ENCODE data around the gene ATP6V1B1. TPM values are rescaled to one million over a fixed set of nuclear protein-coding genes. Genes with fewer than 3 reads are reported as not detected.

The ATP6V1B1 gene
- total RNA-seq, 1 donor from 2014 or later, result 2.1 TPM

DNA sequence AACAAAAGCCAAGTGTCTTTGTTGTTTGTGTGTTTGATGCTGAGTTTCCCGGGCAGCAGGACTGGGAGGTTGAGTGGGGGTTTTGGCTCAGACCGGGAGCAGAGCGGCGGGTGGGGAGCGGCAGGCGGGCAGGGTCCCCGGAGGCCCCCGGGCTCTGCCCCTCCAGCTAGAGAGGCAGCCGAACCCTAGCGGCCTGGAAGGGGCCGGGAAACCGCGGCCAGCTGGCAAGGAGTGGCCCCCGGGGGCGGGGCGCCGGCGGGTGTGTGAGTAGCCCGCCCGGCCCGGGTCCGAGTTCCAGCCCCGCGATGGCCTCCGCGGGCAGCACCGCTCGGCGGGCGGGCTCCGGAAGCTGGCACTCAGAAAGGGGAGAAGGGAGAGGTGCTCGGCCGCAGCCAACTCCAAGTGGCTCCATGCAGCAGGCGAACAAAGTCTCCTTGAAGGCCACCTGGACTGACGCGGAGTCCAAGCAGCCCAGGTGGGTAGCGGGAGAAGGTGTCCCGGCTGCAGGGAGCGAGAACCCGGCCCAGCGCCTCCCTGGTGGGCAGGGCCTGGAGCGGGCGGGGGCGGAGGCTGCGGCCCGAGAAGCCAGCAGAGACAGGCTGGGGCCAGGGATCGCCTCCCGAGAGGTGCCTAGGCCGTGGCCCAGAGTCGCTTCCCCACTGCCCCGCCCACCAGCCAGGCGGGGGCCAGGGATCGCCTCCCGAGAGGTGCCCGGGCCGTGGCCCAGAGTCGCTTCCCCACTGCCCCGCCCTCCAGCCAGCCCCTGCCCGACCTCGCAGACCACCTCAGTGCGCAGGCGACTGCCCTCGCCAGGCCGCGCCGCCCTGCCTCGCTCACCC, 42.9 kb downstream of the ATP6V1B1 start, which contains the start of gene ANKRD53:
TSS of gene ANKRD53 (plus strand) at position 290 of the 839 bp plus-strand sequence. CDS start at position 306, 16 bp downstream.
- Histone ChIP-seq H3K27ac (peak within 1 kb of the TSS; percentile 94), H3K9me3 (no peaks in the 10 kb centered on the region), H3K4me1 (peaks cover 9% of the 10 kb centered on the region), H3K27me3 (no peaks in the 10 kb centered on the region), H3K36me3 (no peaks in the 10 kb centered on the region), H3K4me3 (peak within 1 kb of the TSS; percentile 76)
- DNase-seq, result peak; percentile 71
- intact Hi-C loops (cut with DNase I), result no loop called here
- TF ChIP-seq, protein P1, sequence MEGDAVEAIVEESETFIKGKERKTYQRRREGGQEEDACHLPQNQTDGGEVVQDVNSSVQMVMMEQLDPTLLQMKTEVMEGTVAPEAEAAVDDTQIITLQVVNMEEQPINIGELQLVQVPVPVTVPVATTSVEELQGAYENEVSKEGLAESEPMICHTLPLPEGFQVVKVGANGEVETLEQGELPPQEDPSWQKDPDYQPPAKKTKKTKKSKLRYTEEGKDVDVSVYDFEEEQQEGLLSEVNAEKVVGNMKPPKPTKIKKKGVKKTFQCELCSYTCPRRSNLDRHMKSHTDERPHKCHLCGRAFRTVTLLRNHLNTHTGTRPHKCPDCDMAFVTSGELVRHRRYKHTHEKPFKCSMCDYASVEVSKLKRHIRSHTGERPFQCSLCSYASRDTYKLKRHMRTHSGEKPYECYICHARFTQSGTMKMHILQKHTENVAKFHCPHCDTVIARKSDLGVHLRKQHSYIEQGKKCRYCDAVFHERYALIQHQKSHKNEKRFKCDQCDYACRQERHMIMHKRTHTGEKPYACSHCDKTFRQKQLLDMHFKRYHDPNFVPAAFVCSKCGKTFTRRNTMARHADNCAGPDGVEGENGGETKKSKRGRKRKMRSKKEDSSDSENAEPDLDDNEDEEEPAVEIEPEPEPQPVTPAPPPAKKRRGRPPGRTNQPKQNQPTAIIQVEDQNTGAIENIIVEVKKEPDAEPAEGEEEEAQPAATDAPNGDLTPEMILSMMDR (IDR thresholded peaks at IDR 0.05), result no peak
- peak; percentile 77 for ATAC-seq

DNA sequence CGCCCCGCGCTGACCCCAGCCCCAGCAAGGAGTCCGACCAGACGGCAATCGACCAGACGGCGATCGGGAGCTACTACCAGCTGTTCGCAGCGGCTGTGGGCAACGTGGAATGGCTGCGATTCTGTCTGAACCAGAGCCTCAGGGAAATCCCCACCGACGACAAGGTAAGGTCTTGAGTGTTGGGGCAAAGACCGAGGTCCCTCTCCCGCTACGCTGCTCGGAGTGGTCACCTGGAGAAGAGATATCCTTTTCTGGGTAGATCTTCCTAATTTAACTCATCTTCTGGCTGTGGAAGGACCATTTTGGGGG, 43.4 kb downstream of the ATP6V1B1 start:
- Histone ChIP-seq H3K36me3 (no peaks in the 10 kb centered on the region), H3K4me1 (peaks cover 9% of the 10 kb centered on the region), H3K4me3 (peak overlapping the region; percentile 76), H3K27me3 (no peaks in the 10 kb centered on the region), H3K27ac (peak overlapping the region; percentile 75), H3K9me3 (no peaks in the 10 kb centered on the region)
- ATAC-seq (no peak), DNase-seq (no peak)
- TF ChIP-seq, protein P1 (IDR thresholded peaks at IDR 0.05), result no peak
- intact Hi-C loops (cut with DNase I), result no loop called here

DNA sequence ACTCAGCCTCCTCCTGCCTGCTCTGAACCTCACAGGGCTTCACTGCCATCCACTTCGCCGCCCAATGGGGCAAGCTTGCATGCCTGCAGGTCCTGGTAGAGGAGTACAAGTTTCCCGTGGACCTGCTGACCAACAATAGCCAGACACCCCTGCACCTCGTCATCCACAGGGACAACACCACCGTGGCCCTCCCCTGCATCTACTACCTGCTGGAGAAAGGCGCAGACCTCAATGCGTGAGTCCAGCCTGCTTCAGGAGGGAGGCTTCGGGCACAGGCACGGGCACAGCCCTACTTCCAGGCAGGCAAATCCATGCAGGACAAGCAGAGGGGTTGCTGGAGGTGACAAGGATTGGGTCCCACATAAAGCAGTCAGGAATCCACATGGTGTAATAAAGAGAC, 43.9 kb downstream of the ATP6V1B1 start:
- no peak for ATAC-seq
- H3K4me1 ChIP-seq, result peaks cover 9% of the 10 kb centered on the region
- no peaks in the 10 kb centered on the region for H3K36me3 ChIP-seq
- no peak overlapping the region for H3K4me3 ChIP-seq
- no peaks in the 10 kb centered on the region for H3K27me3 ChIP-seq
- DNase-seq, result peak; percentile 49
- H3K27ac ChIP-seq, result no peak overlapping the region
- TF ChIP-seq, protein P1 (IDR thresholded peaks at IDR 0.05), result no peak
- intact Hi-C loops (cut with DNase I), result no loop called here
- H3K9me3 ChIP-seq, result no peaks in the 10 kb centered on the region

DNA sequence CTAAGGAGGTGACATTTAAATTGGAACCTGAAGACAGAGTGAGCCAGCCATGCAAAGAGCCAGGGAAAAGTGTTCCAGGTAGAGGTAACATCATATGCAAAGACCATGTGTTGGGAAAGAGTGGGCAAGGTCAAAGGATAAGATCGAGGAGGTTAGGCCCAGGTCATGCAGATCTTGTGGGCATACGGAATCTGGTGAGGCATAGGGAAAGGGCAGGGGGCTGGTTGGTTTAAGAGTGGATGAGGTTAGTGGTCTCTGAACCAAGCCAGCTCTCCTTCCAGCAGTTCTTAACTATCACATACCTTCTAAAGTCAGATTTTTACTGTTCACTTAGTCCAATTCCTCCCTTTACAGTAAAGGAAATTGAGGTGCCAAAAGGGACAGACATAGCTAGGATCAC, 45.7 kb downstream of the ATP6V1B1 start:
- Histone ChIP-seq H3K9me3 (no peaks in the 10 kb centered on the region), H3K27ac (no peak overlapping the region), H3K36me3 (peaks cover 7% of the 10 kb centered on the region), H3K4me3 (no peak overlapping the region), H3K4me1 (peaks cover 9% of the 10 kb centered on the region), H3K27me3 (no peaks in the 10 kb centered on the region)
- DNase-seq, result no peak
- intact Hi-C loops (cut with DNase I), result no loop called here
- TF ChIP-seq, protein P1 (IDR thresholded peaks at IDR 0.05), result no peak
- ATAC-seq, result no peak

DNA sequence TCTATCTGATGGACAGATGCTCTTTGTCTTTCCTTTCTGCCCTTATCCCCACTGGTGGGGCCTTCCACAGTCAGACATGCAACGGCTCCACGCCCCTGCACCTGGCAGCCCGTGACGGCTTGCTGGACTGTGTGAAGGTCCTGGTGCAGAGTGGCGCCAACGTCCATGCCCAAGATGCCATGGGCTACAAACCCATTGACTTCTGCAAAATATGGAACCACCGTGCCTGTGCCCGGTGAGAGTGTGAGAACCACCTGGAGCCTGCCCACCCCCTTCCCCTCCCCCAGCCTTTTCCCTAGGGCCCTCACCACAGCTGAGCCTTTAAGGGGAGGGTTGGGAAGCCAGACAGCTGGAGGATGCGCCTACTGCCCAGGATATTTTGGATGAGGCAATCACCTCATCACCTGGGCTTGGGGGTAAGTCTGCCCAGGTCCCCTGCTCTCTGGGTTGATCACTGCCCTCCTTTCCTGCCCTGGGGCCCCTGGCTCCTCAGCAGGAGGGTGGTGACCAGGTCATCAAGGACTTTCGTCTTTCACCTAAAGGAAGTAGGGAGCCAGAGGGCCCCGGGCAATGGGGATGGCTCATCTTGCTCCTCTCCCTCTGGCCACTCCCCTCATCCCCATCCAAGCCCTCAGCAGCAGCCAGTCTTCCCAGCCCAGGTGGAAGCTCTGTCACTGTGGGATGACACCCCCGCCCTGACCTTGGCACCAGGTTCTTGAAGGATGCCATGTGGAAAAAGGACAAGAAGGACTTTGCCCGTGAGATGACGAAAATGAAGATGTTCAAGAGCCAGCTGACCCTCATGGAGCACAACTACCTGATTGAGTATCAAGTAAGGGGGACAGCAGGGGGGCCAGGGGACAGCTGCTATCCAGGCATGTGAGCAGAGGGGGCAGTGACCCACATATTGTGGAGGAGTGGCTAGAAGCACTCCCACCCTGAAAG, 46.4 kb downstream of the ATP6V1B1 start:
- no peak for ATAC-seq
- peaks cover 15% of the 10 kb centered on the region for H3K36me3 ChIP-seq
- DNase-seq, result peak; percentile 55
- H3K9me3 ChIP-seq, result no peaks in the 10 kb centered on the region
- no peak overlapping the region for H3K27ac ChIP-seq
- no peaks in the 10 kb centered on the region for H3K27me3 ChIP-seq
- no peak overlapping the region for H3K4me3 ChIP-seq
- peaks cover 9% of the 10 kb centered on the region for H3K4me1 ChIP-seq
- intact Hi-C loops (cut with DNase I), result no loop called here
- TF ChIP-seq, protein P1 (IDR thresholded peaks at IDR 0.05), result no peak
